ENCODE results near the gene LGR5. TPM values are rescaled to one million over a fixed set of nuclear protein-coding genes. Genes with fewer than 3 reads are reported as not detected.
A peak's percentile ranks its signal among the peaks of the same experiment; 100 is the strongest.

LGR5 gene
- total RNA-seq, 1 donor from 2014 or later: 1.5 TPM

DNA sequence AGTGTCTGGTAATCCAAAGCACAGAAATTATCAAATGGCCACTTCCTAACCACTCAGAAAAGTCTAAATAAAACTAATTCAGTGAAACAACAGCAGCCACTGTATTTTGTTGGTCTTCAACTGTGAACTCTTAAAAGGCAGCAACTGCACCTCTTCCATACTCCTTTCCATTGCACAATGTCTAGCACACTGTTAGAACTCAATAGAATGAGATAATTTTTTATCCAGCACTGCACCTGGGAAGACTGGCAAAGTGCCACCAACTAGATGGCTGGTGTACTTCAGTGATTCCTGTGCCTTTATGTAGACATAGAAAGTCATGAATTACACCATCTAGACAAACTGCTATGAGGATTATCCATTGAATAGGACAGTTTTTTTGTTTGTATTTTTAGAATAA, 26.2 kb downstream of the LGR5 start:
- H3K9me3 ChIP-seq: no peaks in the 10 kb centered on the region
- no peak overlapping the region for H3K4me3 ChIP-seq
- H3K27ac ChIP-seq: no peak overlapping the region
- no peaks in the 10 kb centered on the region for H3K36me3 ChIP-seq
- TF ChIP-seq, protein P1, sequence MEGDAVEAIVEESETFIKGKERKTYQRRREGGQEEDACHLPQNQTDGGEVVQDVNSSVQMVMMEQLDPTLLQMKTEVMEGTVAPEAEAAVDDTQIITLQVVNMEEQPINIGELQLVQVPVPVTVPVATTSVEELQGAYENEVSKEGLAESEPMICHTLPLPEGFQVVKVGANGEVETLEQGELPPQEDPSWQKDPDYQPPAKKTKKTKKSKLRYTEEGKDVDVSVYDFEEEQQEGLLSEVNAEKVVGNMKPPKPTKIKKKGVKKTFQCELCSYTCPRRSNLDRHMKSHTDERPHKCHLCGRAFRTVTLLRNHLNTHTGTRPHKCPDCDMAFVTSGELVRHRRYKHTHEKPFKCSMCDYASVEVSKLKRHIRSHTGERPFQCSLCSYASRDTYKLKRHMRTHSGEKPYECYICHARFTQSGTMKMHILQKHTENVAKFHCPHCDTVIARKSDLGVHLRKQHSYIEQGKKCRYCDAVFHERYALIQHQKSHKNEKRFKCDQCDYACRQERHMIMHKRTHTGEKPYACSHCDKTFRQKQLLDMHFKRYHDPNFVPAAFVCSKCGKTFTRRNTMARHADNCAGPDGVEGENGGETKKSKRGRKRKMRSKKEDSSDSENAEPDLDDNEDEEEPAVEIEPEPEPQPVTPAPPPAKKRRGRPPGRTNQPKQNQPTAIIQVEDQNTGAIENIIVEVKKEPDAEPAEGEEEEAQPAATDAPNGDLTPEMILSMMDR (IDR thresholded peaks at IDR 0.05): no peak
- intact Hi-C loops (cut with DNase I): no loop called here
- no peaks in the 10 kb centered on the region for H3K27me3 ChIP-seq
- DNase-seq (ENCODE audit: low spot score in 2 of 2): no peak
- H3K4me1 ChIP-seq: no peaks in the 10 kb centered on the region

DNA sequence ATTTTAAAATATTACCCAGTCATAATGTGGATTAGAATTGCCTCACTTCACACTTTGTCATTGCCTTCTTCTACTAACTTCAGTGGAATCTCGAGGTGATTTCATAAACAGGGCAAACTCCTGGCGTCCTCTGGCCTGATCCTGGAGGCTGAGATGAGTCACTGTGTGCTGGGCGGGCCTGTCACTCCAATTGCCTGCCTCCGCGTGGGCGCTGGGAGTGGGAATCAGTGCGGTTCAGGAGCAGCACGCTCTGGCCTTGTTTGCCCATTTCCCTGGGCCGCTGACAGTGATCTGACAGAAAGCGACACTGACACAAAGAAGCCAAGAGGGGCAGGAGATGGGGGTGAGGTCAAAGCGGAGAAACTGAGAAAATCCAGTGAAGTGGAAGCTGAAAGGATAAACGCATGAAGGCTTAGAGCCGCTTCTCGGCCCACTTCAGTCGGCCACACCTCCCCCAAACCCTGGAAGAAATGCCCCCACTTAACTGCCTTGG, 29.7 kb downstream of the LGR5 start:
- Histone ChIP-seq H3K36me3 (no peaks in the 10 kb centered on the region), H3K9me3 (no peaks in the 10 kb centered on the region), H3K27ac (no peak overlapping the region), H3K4me1 (no peaks in the 10 kb centered on the region), H3K4me3 (no peak overlapping the region), H3K27me3 (no peaks in the 10 kb centered on the region)
- peak in 1 of 2 donors; percentile 65 for DNase-seq (ENCODE audit: low spot score in 2 of 2)
- TF ChIP-seq, protein P1 (IDR thresholded peaks at IDR 0.05): no peak
- intact Hi-C loops (cut with DNase I): no loop called here

DNA sequence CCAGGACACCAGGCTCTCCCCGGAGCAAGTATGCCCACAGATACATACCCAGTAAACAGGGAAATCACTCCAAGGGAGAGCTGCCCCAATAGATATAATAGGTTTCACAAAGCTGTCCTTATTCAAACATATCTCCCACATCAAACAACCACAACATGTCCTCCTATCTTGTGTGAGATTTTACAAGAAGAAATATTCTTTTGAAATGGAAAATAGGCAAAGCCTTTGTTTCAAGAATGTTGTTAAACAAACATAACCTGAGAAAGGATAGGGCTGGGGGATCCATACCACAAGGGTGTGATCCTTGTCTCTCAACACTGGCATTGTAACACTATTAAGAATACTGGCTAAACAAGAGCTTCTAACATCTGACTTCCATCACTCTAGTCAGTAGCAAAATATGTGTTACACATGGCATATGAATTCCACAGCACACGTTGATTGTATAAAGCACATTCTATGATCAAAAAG, 32.9 kb downstream of the LGR5 start:
- Histone ChIP-seq H3K27me3 (no peaks in the 10 kb centered on the region), H3K36me3 (no peaks in the 10 kb centered on the region), H3K9me3 (no peaks in the 10 kb centered on the region), H3K4me3 (no peak overlapping the region), H3K4me1 (peaks cover 0 to 13% of the 10 kb centered on the region in 2 donors), H3K27ac (no peak overlapping the region)
- no peak for DNase-seq (ENCODE audit: low spot score in 2 of 2)
- TF ChIP-seq, protein P1 (IDR thresholded peaks at IDR 0.05): no peak
- intact Hi-C loops (cut with DNase I): no loop called here

DNA sequence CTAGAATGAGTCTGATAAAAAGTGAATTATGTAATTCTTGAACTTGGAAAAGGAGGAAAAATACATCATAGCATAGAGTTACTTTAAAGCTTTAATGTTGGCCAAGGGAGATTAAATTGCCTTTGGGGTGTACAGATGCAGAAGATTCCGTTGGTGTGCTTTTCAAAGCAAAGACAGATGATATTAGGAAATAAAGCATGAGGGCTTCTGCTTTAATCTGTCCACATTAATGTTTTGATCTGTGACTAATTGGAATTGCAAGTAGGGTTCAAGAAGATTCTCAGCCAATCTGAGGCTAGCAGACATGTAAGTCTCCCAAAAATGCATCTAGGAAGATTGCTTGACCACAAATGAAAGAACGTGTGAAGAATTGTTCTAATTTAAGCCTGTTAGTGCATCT, 35.2 kb downstream of the LGR5 start:
- TF ChIP-seq, protein P1 (IDR thresholded peaks at IDR 0.05): no peak
- no peak for DNase-seq (ENCODE audit: low spot score in 2 of 2)
- intact Hi-C loops (cut with DNase I): loop anchor here (5.0 kb wide), 1 partner anchor 32 kb away; no protein-coding TSS in a partner anchor
- Histone ChIP-seq H3K36me3 (no peaks in the 10 kb centered on the region), H3K27me3 (no peaks in the 10 kb centered on the region), H3K9me3 (no peaks in the 10 kb centered on the region), H3K4me1 (peaks cover 0 to 18% of the 10 kb centered on the region in 2 donors), H3K4me3 (no peak overlapping the region), H3K27ac (peak overlapping the region; percentile 67 to 77)

DNA sequence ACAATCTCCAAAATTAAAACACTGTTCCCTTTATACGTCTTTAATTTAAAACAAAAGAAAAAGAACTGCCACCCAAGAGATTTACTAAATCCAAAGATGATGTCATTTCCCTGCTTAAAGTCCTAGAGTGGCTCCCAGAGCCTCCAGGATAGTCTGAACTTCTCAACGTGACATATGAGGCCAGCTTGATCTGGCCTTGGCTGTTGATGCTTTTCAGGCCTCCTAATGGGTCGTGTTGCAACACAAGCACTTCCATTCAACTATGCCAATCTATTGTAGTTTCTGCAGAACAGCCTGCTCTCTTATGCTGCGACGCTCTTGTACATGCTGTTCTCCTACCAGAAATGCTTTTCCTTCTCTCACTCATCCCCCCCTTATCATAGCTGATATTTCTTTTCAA, 35.7 kb downstream of the LGR5 start:
- Histone ChIP-seq H3K4me1 (peaks cover 0 to 18% of the 10 kb centered on the region in 2 donors), H3K36me3 (no peaks in the 10 kb centered on the region), H3K9me3 (no peaks in the 10 kb centered on the region), H3K27me3 (no peaks in the 10 kb centered on the region), H3K4me3 (no peak overlapping the region), H3K27ac (peak overlapping the region; percentile 67 to 77)
- intact Hi-C loops (cut with DNase I): loop anchor here (5.0 kb wide), 1 partner anchor 33 kb away; no protein-coding TSS in a partner anchor
- TF ChIP-seq, protein P1 (IDR thresholded peaks at IDR 0.05): no peak
- DNase-seq (ENCODE audit: low spot score in 2 of 2): peak; percentile 9 to 75

All from ascending aorta (tissue), 2 donors.